ENCODE results near the gene INSRR.

INSRR gene

GRCh38 chr1:156794506-156795373 is 64.2 kb downstream of the INSRR start:
- no peak overlapping the region for H3K4me3 ChIP-seq (ENCODE audit: low read length)
- DNase-seq (ENCODE audit: low read depth) = no peak
- no peak for TF ChIP-seq CTCF (conservative IDR thresholded peaks at IDR 0.05; ENCODE audit: low read depth, low read length)
